Stimulated activated naive CD4-positive, alpha-beta T cell (primary cell): Measurements from ENCODE around the gene HEATR1.

Experiments
- DNase-seq, 6 experiments: peaks; one replicate each; lab custom pipeline; 2025; lab: John Stamatoyannopoulos, UW

Gene HEATR1

GRCh38 chr1:236536540-236536939 is 67.8 kb downstream of the HEATR1 start:
- DNase-seq: no peak

GRCh38 chr1:236535662-236536161 is 68.6 kb downstream of the HEATR1 start:
- DNase-seq: no peak

- no peak for DNase-seq
Observed at GRCh38 chr1:236535190-236535589, 69.1 kb downstream of the HEATR1 start.

GRCh38 chr1:236534151-236534651 is 70.1 kb downstream of the HEATR1 start:
- no peak for DNase-seq

GRCh38 chr1:236532850-236533249 is 71.5 kb downstream of the HEATR1 start:
- no peak for DNase-seq

GRCh38 chr1:236530959-236531358 is 73.4 kb downstream of the HEATR1 start:
- no peak for DNase-seq

GRCh38 chr1:236530286-236530685 is 74.0 kb downstream of the HEATR1 start:
- DNase-seq: no peak

GRCh38 chr1:236526079-236526478 is 78.2 kb downstream of the HEATR1 start:
- no peak for DNase-seq

GRCh38 chr1:236524895-236525184 is 79.5 kb downstream of the HEATR1 start:
- DNase-seq: no peak

- DNase-seq: peak; percentile 38 to 74 (median 65)
Observed at GRCh38 chr1:236524142-236524894, 80.0 kb downstream of the HEATR1 start.

GRCh38 chr1:236523704-236524141 is 80.6 kb downstream of the HEATR1 start, which contains the start of gene LGALS8:
LGALS8 (plus strand) TSS chr1:236523982; CDS start chr1:236526071, 2,089 bp downstream.
- DNase-seq: peak; percentile 75 to 82 (median 79)

GRCh38 chr1:236522937-236523703 is 81.2 kb downstream of the HEATR1 start:
- DNase-seq: peak in 2 of 6 experiments; percentile 14 to 25

- no peak for DNase-seq
Observed at GRCh38 chr1:236520445-236521005, 83.8 kb downstream of the HEATR1 start.

GRCh38 chr1:236518322-236518721 is 86.0 kb downstream of the HEATR1 start:
- no peak for DNase-seq

GRCh38 chr1:236516929-236517704 is 87.2 kb downstream of the HEATR1 start:
- peak in 2 of 6 experiments; percentile 42 to 49 for DNase-seq

- no peak for DNase-seq
Observed at GRCh38 chr1:236515443-236515958, 88.8 kb downstream of the HEATR1 start.

- no peak for DNase-seq
Observed at GRCh38 chr1:236514703-236515442, 89.4 kb downstream of the HEATR1 start.

GRCh38 chr1:236511735-236512418 is 92.4 kb downstream of the HEATR1 start:
- no peak for DNase-seq

- no peak for DNase-seq
Observed at GRCh38 chr1:236509647-236510401, 94.5 kb downstream of the HEATR1 start.
